RPMI7951 (cell line): ENCODE measurements around the gene SGK1. TPM values are rescaled to one million over a fixed set of nuclear protein-coding genes. Genes with fewer than 3 reads are reported as not detected.
A peak's percentile ranks its signal among the peaks of the same experiment; 100 is the strongest.

Experiments used
- DNase-seq: peaks from one replicate; pipeline ENCODE4 v3.0.0-alpha.2; 2012; ENCODE audit warnings: low read depth
- total RNA-seq: library from RNA; depleted of rRNA; stranded (reverse); fragments of >200 nt; shearing (Covaris generic); gene quantifications from 2 replicates; pipeline ENCODE4 v1.2.3, GENCODE V29; 2014

SGK1 gene
- total RNA-seq, 1 experiment from 2014 or later = 118 TPM

GRCh38 chr6:134128146-134128545, 189.8 kb downstream of the SGK1 start:
- no peak for DNase-seq

- DNase-seq = peak; percentile 50
Measured at GRCh38 chr6:134123666-134124208, 194.2 kb downstream of the SGK1 start.

GRCh38 chr6:134122775-134123174, 195.1 kb downstream of the SGK1 start:
- DNase-seq = no peak

GRCh38 chr6:134119486-134119885, 198.4 kb downstream of the SGK1 start:
- no peak for DNase-seq
